ENCODE data around the gene TBC1D14.

Gene TBC1D14

GRCh38 chr4:7044137-7044930, 134.7 kb downstream of the TBC1D14 start:
- no peak for DNase-seq (ENCODE audit: low read depth)

DNA sequence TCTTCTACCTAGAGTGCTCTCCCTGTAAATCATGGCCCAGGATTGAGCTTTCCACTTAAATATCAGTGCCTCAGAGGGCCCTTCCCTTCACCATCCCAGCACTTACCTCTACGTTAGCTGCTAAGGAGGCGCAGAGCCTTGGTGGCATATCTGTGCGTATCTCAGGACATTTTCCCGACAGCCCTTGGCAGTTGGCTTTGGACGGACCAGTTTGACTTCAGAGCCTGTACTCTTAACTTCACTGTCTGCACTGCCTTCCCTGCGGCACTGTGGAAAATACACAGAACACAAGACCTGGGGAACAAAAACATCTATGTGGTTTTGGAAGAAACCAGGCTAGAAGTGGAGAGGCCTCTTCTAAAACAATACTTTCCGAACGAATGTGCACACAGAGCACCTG, 135.9 kb downstream of the TBC1D14 start:
- no peak for DNase-seq (ENCODE audit: low read depth)

- DNase-seq (ENCODE audit: low read depth): no peak
Measured at GRCh38 chr4:7045961-7046921, 136.6 kb downstream of the TBC1D14 start.

GRCh38 chr4:7046971-7047370, 137.3 kb downstream of the TBC1D14 start:
- no peak for DNase-seq (ENCODE audit: low read depth)

GRCh38 chr4:7048642-7049041, 139.0 kb downstream of the TBC1D14 start:
- DNase-seq (ENCODE audit: low read depth): no peak

DNA sequence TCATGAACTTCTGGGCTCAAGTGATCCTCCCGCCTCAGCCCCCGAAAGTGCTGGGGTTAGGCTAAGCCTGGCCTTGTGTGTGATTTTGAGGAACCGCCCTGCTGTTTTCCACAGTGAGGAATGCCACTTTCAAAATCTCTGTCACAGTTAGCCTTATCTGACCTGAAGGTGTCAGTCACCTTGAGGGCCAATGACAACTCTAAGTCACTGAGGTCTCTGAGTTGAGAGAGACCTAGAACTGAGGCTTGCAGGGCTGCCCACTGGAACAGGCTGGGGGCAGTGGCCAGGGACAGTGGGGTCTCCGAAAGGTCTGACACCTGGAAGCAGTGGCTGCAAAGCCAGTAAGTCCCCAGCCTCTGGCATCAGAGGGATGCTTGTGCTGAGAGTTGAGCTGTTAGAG, 139.7 kb downstream of the TBC1D14 start:
- no peak for DNase-seq (ENCODE audit: low read depth)

- DNase-seq (ENCODE audit: low read depth): no peak
Measured at GRCh38 chr4:7049739-7050138, 140.1 kb downstream of the TBC1D14 start.

- no peak for DNase-seq (ENCODE audit: low read depth)
Measured at GRCh38 chr4:7050481-7051143, 141.0 kb downstream of the TBC1D14 start.

- DNase-seq (ENCODE audit: low read depth): no peak
Measured at GRCh38 chr4:7051144-7051495, 141.5 kb downstream of the TBC1D14 start.

DNA sequence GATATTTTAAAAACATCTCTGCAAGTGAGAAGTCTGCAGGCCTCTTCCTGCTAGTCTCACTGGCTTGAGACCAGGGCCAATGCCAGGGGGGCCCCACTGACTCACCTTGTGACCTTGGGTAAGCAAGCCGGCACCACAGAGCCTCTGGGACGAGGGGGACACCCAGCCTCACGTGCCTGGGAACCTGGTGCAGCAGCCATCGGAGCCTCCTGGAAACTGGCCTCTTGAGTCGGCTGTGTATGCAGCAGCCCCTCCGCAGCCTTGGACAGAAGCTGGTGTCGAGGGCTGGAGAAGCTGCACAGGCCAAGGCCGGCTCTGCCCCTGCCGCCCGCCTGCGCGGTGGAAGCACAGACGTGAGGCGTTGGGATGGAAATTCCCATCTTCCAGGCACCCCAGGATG, 142.3 kb downstream of the TBC1D14 start:
- DNase-seq (ENCODE audit: low read depth): no peak

GRCh38 chr4:7052313-7052712, 142.7 kb downstream of the TBC1D14 start:
- DNase-seq (ENCODE audit: low read depth): no peak

GRCh38 chr4:7052923-7053715, 143.5 kb downstream of the TBC1D14 start:
- no peak for DNase-seq (ENCODE audit: low read depth)

- no peak for DNase-seq (ENCODE audit: low read depth)
Measured at GRCh38 chr4:7054106-7054880, 144.7 kb downstream of the TBC1D14 start.

DNA sequence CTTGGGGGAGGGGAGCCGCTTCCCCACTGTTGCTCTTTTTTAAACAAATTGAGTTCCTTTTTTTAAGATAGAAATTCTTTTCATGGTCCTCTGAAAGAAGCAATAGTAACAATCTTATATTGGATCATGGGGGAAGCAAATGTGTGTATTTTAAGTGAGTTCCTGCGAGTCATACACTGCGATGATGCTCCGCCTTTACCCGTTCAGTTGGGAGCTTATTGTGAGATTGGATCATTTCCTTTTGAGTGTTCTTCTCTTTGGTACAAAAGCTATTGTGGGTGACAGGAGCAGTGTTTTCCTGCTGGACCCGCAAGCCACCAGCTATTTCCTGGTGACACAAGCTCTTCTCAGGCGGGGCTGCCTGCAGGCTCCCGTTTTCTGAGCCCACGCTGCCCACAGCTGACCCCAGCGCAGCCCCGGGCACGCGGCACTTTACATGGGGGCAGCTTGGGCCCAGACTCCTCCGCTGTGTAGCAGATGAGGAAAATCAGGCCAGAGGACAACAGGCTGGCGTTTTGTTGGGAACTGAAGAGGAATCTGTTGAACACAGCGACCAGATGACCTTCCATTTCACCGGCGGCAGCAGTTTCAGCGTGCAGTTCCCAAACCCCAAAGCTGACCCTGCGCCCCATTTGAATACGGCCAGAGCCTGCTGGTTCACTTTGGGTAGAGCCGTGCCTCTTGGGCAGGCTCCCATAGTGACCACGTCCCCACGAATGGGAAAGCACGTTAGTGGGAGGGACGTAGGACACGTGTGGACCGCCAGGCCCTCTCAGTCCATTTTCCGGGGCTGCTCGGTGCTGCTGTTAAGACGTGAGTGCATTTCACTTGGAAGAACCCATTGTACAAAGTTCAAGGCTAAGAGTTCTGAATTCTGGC, 145.7 kb downstream of the TBC1D14 start:
- no peak for DNase-seq (ENCODE audit: low read depth)

DNA sequence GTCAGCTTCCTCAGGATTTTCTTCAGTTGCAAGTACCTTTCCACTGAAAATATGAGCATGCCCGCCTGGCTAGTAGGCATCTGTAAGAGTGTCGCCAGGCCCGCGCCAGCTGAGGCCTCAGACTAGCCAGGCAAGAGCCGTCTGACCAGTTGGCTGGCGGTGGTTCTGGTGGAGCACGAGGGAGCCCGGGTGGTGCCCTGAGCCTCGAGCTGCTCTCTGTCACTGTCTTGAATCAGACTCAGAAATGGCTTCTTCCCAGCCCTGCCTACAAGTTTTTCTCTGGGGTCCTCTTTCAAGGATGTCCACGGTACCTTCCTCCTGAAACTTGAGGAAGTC, 146.3 kb downstream of the TBC1D14 start:
- DNase-seq (ENCODE audit: low read depth): no peak

DNA sequence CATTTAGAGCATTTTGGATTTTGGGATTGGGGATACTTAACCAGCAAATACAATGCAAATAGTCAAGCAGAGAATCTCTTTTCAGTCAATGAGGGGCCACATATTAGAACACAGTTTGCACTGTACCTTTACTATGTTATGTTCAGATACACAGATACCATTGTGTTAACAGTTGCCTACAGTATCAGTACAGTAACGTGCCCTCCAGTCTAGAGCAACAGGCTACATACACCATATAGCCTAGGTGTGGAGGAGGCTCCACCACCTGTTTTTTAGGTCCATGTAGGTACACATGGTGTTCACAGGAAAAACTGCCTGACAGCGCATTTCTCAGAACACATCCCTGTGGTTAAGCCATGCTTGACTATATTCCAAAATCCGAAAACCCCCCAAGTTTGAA, 149.2 kb downstream of the TBC1D14 start:
- DNase-seq (ENCODE audit: low read depth): no peak

GRCh38 chr4:7059662-7060061, 150.0 kb downstream of the TBC1D14 start:
- DNase-seq (ENCODE audit: low read depth): no peak

- DNase-seq (ENCODE audit: low read depth): no peak
Measured at GRCh38 chr4:7060346-7061150, 150.9 kb downstream of the TBC1D14 start.

DNA sequence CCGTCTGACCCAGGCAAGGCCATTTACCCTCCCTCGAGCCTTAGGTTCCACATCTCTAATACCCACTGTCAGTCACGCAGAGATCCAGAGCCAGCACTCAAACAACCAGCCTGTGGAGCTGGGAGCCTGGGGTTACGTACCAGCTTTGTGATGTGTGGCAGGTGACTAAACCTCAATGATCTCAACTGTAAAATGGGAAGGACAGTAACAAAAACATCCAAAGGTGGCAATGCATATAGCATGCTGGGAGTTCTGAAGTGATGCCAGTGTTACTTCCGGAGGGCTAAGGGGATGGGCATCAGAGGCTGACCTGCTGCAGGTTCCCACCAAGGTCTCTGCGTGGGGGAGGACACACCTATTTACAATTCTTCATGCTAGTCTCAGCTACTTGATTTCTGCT, 152.2 kb downstream of the TBC1D14 start:
- no peak for DNase-seq (ENCODE audit: low read depth)
